T follicular helper cell (primary cell): Measurements from ENCODE around the gene DNAL1.
A peak's percentile ranks its signal among the peaks of the same experiment; 100 is the strongest.

ENCODE experiments used
- DNase-seq: peaks from one replicate; pipeline ENCODE4 v3.0.0-alpha.2; 2020; ENCODE audit warnings: low read depth

Gene DNAL1

DNA sequence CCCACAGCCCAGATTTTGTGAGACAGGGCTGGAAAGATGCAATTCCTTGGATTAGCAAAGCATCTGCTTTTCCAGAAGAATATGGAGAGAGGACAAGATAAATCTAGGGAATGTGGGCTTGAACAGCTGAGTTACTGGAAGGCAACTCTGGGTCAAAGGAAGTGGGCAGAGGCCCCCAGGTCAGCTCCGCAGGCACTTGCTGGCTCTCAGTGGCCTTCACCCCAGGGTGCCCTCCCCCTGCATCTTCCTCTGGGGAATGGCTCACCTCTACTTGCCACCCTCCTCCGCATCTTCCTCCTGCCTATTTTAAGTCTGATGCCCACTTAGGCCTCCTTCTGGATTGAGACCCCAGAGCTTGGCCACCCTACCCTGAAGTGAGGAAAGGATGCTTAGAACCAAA, 79.9 kb downstream of the DNAL1 start:
- DNase-seq: no peak

DNA sequence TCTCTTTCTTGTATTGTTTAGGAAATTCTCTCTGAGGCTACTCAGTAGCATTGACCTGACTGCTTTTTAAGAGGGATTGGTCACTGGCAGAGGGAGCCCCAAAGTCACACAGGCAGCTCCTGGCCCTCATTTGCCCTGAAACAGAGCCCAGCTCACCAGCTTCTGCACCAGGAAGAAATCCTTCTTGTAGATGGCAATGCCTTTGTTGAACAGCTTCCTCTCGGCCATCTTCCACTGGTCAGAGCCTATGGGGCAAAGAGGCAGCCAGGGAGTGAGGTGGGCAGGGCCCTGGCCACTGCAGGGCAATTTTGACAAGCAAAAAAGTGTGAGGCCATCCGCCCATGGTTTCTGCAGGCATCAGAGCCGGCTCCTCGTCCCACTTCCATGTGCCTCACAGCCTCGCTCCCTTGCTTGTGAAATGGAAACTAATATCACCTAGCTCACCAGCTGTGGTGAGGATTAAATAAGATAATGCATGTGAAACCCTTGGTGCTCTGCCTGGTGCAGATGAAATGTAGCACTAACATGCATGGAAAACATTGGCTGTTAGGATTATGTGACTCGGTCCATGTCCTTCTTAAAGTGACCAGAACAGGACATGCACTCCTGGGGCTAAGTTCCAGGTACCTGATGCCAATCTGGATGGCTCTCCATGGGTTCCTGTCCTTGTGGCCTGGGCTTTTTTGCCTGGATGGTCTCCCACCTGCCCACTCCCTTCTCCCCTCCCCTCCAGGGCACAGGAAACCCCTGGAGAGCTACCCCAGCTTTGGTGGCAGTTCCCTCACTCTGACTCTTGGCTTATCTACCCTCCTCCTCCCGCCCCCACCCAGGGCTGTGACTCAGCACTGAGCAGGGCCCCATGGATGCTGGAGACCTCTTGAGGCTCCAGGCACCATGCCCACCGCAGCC, 80.6 kb downstream of the DNAL1 start:
- no peak for DNase-seq

DNA sequence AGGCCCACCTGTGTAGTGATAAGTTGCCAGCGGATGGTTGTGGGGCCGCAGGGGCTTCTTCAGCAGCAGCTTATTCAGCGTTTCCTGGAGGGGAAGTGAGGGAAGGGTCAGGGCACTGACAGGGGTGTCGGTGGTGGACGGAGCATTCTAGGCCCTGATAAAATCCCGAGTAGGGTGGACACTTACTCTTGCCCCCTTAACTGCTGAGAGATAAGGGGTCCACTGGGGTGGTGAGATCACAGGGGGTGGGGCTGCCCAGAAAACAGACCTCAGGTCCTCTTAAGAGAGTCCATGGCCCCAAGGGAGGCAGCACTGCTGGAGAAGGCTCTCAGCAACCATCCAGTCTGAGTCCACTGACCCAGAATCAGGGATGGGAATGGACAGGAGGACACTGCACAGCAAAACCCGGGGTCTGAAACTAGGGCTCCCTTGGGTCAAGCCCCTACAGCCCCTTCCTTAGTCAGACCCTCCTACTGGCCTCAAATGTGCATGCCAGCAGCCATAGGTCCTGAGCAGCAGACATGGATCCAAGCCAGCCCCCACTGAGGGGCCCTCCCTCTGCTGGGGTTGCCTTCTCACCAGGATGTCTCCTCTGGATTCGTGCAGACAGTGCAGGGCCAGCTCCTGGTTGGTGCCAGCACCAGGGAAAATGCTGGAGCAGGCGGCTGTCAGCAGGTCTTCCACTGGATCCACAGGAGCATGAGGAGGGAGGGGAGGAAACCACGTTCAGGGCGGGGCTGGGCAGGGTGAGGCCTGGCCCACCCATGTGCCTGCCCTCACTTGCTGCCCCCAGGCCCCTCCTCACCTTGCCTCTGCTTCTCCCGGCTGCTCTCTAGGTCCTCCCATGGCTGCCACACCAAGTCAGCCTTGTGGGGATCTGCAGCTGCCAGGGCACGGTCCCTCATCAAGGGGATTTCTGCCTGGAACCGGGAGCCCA, 81.5 kb downstream of the DNAL1 start:
- DNase-seq: no peak

DNA sequence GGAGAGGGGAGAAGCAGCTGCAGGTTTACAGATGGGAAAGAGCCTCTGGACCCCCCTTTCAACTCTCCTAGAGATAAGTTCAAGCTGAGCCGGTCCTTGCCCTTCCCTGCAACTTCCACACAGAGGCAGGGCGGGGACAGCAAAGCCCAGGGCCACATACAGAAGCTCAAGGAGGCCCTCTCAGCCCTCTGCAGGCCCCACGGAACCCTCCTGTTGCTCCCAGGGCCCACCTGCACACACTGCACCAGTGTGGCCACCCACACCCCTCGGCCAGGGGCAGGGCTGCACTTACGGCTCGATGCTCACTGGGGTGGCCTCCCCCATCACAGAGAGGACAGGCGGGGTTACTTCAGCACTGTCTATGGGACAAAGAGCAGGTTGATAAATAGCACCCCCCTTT, 82.4 kb downstream of the DNAL1 start:
- DNase-seq: no peak

DNA sequence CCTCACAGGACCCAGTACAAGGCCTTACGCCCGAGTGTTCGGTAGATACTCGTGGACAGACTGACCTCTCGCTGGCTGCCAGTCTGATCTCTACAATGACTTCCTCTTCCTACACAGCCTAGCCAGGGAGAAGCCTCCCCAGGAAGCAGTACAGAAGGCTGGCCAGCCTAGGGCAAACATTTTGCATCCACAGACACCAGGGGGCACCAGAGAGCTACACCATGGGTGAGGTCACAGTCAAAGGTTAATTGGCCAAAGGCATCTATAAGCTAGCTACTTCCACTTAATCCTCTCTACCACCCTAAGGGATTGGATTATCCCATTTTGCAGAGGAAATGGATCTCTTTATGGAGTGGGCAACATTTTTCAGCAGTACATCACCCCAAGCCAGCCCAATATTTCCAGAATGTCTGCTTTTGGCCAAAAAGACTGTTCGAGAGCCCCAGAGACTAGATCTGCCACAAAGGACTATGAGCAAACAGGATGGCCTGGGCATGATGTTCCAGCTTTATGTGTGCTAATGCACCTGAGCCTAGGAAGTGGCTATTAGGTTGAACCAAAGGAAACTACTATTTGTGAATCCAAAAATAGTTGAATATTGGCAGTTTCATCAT, 84.0 kb downstream of the DNAL1 start:
- DNase-seq: peak; percentile 81

DNA sequence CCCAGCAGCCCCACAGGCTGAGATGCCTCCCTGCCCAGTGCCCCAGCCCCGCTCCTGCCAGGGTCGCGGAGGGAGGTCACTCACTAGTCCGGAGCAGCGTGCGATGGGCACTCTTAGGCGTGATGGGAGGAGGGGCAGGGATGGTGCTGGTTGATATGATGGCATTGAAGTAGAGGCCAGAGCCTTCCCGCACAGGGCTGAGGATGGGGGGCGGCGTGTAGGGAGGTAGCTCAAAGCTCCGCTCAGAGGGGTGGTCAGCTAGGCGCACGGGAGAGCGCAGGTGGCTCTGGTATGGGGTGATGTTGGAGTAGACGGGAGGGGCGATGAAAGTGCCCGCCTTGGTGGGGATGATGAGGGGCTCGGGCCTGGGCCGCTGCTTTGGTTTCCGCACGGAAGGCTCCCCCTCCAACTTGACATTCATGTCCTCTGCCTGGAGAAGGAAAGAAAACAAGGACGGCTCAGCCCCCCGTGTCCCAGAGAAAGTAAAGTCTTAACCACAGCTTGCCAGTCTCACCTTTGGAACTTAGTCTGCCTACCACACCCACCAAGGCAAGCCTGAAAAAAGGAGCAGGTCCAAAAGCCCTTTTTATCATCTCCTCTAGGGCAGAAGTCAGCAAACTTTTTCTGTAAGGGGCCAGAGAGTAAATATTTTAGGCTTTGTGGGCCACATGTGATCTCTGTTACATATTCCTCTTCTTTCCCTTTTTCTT, 84.9 kb downstream of the DNAL1 start:
- DNase-seq: no peak

DNA sequence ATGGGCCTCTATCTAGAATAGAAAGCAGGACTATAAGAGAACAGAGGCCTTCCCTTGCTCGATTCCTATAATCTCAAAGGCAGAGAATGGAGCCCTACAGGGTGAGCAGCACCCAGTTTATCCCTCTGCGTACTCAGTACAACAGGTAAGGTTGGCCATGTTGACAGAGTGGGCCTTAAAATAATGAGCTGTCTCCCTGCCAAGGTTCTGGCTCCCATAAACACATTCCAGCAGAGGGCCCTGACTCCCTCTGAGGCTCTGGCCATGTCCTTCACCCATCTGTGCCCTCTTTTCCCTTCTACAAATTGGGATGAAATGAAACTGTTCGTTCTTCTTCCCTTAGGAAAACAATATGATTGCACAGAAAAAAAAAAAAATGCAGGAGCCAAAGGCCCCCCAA, 86.3 kb downstream of the DNAL1 start:
- no peak for DNase-seq

DNA sequence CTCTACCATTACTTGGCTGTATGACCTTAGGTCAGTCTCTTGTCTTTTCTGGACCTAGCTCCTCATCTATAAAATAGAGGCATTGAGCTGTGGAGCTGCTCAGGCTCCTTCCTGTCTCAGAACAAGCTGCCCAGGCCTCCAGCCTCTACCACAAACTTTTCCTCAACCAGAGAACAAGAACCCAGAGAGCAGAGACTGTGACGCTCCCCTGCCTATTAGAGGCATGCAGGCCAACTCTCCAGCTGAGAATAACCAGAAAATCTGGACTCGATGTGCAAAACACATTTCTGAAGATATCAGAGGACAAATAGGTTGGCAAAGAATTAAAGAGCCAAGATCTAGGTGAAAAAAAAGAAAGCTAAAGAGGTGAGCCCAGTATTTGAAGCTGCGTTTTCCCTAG, 87.2 kb downstream of the DNAL1 start:
- no peak for DNase-seq

DNA sequence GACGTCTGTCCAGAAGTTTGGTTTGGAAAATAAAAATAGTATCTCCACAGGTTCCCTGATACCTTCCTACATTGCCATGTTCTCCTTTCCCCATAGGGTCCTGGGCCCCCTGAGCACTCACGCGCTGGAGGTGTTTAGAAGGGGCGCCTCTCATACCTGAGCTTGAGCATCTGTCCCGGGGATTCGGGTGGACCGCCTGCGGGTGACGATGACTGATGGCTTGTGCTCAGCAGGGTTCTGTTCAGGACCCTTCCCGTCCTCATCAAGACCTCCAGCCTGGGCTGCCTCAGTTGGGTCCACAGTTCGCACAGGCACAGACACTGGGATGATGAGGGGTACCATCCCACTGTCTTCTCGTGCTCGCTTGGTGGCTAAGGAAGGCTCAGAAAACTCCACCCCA, 92.1 kb downstream of the DNAL1 start:
- DNase-seq: no peak

DNA sequence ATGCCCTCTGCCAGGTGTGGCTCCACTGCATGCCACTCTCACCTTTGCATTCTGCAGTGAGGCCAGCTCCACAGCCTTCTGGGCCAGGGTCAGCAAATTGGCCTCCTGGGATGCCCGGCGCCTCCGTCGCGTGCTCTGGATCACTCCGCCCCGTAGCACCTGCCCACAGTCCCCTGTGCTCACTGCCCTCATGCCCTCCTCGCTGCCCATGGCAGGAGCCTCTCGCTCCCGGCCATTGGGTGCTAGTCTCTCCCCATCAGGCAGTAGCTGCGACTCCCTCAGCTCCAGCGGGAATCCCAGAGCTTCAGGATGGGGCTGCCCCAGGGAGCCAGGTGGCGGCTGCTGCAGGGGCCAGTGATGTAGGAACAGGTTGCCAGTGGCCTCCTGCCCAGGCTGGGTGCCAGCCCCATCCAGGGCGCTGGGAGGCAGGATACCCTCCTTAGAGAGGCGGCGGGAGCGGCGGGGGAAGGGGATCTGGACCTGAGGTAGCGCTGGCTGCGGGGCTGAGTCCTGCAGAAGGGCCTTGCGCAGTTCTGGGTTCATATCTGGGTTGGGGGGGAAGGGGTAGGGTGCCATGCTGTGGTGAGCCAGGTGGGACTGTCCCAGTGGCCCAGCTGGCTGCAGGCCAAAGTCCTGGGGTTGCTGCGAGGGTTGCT, 93.9 kb downstream of the DNAL1 start:
- DNase-seq: no peak

DNA sequence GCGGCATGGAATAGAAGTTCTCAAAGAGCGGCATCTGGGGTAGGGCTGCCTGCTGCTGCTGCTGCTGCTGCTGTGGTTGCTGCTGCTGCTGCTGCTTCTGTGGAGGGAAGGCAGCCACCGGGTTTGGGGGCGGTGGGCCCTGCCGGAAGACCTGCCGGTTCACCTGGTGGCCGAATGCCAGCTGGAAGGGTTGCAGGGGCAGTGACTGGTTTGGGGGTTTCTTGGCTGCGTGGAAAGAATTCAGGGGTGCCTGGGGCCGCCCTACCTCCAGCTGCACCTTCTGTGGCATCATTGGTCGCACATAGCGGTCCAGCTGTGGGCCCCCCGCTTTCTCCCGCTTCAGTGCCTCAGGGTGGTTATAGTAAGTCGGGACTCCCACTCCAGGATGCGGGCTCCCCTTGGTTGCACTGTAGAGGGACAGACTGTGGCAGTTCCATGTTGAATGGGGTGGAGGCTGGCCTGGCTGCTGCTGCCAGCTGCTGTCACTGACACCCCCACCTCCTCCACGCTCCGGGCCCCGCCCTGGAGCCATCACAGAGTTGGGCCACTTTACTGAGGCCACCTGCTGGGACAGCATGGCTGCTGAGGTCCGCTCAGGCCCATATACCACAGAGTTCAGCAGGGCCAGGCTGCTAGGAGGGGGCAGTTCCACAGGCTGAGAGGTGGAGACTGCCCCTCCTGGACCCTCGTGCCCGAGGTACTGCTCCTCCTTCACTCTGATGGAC, 94.5 kb downstream of the DNAL1 start:
- no peak for DNase-seq

DNA sequence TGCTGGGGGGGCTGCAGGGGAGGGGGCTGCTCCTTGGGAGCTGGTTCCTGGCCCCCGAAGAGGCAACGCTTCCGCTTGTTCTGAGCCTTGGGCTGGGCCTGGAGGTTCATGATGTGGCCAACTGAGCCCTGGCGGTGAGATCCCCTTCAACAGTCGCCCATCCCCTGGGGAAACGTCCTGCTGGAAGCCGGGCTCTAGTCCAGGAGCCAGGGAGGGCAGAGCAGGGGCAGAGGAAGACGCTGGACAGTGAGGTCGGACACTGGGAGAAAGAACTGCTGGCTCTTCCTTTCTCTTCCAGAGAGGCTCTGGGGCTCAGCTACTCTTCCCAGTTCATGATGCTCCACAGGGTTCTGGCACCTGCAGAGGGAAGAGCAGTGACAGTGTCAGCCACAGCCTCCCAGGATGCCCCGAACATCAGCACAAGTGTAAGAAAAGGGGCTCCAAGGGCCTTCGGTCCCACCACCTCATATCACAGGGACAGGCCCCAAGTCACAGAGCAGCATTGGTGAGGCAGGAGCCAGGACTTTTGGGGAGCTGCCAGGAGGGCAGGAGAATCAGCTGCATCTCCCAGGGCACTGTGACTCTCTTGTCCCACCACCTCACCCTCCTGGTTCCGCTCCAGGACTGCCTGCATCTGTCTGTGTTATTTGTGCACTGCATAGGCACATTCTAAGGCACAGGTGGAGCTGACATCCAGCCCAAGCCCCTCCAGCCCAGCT, 95.3 kb downstream of the DNAL1 start:
- DNase-seq: no peak

DNA sequence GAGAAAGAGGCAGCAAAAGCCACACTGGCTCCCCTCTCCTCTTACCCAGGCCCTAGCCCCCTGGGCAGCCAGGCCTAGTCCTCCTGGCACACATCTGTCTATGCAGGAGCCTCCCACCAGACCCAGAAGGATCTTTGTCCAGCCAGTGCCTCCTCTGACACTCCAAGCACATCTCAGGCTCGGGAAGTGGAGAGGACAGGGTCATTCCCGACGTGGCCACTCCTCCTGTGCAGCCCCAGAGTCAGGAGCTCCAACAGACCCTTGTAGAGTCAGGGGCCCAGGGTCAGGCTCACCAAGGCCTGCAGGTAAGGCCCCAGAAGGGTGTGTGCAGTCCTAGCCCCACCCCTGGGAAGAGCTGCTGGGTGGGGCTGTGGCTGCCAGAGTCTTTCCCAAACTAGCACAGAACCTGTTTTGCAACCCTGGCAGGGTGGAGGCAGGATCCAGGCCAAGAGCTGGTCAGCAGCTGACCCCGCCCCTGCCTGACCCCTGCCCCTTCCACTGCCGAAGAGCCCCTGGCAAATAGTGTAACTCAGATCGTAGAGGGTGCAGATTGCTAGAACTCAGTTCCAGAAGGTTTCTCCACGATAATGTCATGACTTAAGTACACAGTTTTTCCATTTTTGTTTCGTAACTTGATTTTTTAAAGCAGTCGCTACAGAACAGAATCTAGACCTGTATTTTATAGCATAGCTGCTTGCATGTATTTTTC, 96.0 kb downstream of the DNAL1 start:
- DNase-seq: no peak

DNA sequence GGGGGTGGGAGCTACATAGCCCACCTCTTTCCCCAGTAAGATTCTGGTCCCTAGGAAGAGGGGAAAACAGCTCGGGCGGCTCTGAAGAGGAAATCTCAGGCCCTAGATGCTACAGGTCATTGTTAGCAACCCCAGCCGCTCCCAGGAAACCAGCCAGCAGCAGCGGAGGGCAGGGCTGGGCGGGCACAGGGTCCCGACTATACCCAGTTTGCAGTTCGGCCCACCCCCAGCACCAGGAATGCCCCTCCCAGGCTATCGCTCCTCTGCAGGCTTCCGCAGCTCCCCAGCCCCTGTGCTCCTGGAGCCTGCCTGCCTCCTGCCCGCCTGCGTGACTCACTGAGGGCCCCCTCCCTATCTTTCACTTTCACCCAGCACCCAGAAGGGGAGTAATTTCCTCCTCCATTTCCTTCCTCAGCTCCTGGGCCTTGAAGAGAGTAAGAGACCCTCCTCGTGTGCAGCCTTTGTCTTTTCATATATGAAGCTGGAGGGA, 96.6 kb downstream of the DNAL1 start:
- peak; percentile 61 for DNase-seq

DNA sequence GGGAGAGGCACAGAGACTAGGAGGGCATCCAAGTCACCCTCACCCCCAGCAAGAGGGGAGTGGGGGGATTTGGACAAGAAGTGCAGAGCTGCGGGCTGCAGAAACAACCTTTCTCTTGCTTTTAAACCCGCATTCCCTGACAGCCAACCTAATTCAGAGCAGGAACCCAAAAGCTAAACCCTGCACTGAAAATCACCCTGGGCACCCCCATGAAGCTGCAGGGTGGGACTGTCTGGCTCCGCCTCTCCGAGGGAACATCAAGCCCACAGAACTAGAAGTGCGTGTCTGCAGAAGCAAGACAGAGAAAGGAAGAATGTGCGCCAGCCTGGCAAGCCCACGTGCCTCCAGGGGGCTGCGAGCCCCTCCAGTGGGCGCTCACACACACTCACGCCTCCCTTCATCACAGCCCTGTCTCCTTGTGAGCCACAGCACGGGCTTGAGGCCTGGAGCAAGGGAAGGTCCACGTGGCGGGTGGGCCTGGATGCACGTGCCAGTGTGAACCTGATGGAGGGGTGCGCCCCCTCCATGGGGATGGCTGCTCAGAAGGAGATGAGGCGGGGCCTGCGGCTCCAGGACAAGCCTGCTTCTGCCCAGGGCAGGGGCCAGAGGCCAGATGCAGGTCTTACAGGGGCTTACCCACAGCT, 97.2 kb downstream of the DNAL1 start:
- DNase-seq: no peak

DNA sequence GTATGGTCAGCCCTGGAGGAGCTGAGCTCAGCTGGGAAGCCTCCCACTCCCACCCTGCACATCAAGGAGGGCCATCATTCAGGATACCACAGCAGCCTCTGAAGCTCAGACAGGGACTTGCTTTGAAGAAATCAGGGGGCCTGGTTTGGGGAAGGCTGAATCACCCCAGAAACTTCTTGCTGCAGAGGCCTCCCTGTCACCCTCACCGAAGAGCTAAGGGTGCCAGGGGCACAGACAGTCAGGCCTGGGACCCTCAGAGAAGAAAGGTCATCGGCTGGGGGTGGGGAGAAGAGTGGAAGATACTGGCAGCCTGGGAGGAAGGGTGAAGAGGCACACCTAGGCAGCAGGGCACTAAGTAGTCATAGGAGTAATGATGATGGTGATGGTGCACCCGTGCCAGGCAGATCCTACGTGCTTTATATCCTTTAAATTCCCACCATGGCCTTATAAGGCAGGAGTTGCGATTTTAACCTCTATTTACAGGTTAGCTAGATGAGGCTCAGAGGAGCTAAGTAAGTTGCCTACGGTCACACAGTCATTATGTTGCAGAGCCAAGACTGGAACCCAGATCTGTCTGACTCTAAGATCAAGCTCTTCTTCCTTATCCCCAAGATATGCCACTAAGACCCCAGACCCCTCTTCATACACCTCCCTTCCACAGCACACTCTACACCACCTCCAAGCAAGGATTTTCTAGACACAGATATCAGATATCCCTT, 97.9 kb downstream of the DNAL1 start:
- no peak for DNase-seq

DNA sequence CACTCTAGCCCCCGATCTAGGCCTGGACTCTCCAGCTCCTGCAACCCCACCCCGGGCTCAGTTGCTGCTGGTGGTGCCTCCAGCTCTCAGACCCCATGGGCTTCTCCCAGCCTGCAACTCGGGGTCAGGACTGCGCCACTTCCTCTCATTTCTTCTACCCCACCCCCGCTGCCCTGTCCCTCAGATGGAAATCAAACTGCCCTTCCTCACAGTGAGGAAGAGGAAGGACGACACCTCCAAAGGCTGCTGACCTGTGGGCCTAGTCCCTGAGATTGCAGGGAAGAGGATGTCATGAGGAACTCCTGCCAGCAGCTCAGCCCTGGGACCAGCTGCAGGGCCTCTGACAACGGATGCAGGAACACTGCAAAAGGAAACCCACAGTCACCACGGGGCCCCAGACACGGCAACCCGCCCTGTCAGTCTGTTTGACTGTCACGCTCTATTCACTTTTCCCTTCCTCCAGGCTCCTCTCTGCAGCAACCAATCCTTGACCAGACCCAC, 98.7 kb downstream of the DNAL1 start:
- DNase-seq: peak; percentile 47
